Progenitor cell of endocrine pancreas (in vitro differentiated cells): ENCODE data around the gene MOSPD3. TPM values are rescaled to one million over a fixed set of nuclear protein-coding genes. Genes with fewer than 3 reads are reported as not detected.

Source experiments
- DNase-seq: peaks from one replicate; pipeline ENCODE4 v3.0.0; 2021; ENCODE audit warnings: low spot score; ENCODE audit not compliant: unreplicated experiment
- H3K27ac Mint-ChIP-seq: 2 replicates; pipeline ENCODE4 v1.8.0; 2021; ENCODE audit warnings: mild to moderate bottlenecking, moderate library complexity, mixed read lengths
- H3K27me3 Mint-ChIP-seq: 2 replicates; pipeline ENCODE4 v1.8.0; 2021; ENCODE audit warnings: mixed read lengths
- H3K36me3 Mint-ChIP-seq: 2 replicates; pipeline ENCODE4 v1.8.0; 2022; ENCODE audit warnings: mixed read lengths; ENCODE audit not compliant: insufficient read depth
- H3K4me1 Mint-ChIP-seq: 2 replicates; pipeline ENCODE4 v1.8.0; 2021; ENCODE audit warnings: low read depth, mixed read lengths
- H3K4me3 Mint-ChIP-seq: 2 replicates; pipeline ENCODE4 v1.8.0; 2021; ENCODE audit warnings: low read depth, mild to moderate bottlenecking, moderate library complexity, mixed read lengths
- H3K9me3 Mint-ChIP-seq: 2 replicates; pipeline ENCODE4 v1.8.0; 2021; ENCODE audit warnings: low read depth, mixed read lengths
- CTCF ChIP-seq: fragments of 200-600 bp; sonication (generic); IDR thresholded peaks from one replicate; pipeline ENCODE4 v1.5.0; 2021; ENCODE audit warnings: antibody characterized with exemption, mild to moderate bottlenecking; ENCODE audit not compliant: unreplicated experiment
- total RNA-seq: library from RNA; stranded (reverse); gene quantifications from 2 replicates; pipeline ENCODE4 v1.2.1, GENCODE V29; 2021

Gene MOSPD3
- total RNA-seq, 1 donor from 2014 or later, result 27.9 TPM

GRCh38 chr7:100575746-100576383, 36.5 kb upstream of the MOSPD3 start:
- H3K27ac Mint-ChIP-seq, result no peak overlapping the region
- peaks cover 7% of the 10 kb centered on the region for H3K36me3 Mint-ChIP-seq
- H3K27me3 Mint-ChIP-seq, result no peaks in the 10 kb centered on the region
- H3K4me3 Mint-ChIP-seq, result no peak overlapping the region
- H3K9me3 Mint-ChIP-seq, result no peaks in the 10 kb centered on the region
- DNase-seq, result no peak
- H3K4me1 Mint-ChIP-seq, result peaks cover 7% of the 10 kb centered on the region
- no peak for TF ChIP-seq CTCF

- H3K4me3 Mint-ChIP-seq, result no peak overlapping the region
- no peak for DNase-seq
- H3K4me1 Mint-ChIP-seq, result peaks cover 7% of the 10 kb centered on the region
- H3K36me3 Mint-ChIP-seq, result peaks cover 7% of the 10 kb centered on the region
- no peak overlapping the region for H3K27ac Mint-ChIP-seq
- H3K9me3 Mint-ChIP-seq, result no peaks in the 10 kb centered on the region
- TF ChIP-seq CTCF, result no peak
- no peaks in the 10 kb centered on the region for H3K27me3 Mint-ChIP-seq
These were observed 35.9 kb upstream of the MOSPD3 start for GRCh38 chr7:100576384-100576993.

GRCh38 chr7:100577103-100577502, 35.2 kb upstream of the MOSPD3 start:
- peaks cover 7% of the 10 kb centered on the region for H3K36me3 Mint-ChIP-seq

GRCh38 chr7:100577507-100577906, 34.8 kb upstream of the MOSPD3 start:
- H3K4me3 Mint-ChIP-seq, result no peak overlapping the region
- H3K9me3 Mint-ChIP-seq, result no peaks in the 10 kb centered on the region
- no peak for TF ChIP-seq CTCF
- no peak overlapping the region for H3K27ac Mint-ChIP-seq
- H3K36me3 Mint-ChIP-seq, result peaks cover 7% of the 10 kb centered on the region
- DNase-seq, result no peak
- no peaks in the 10 kb centered on the region for H3K4me1 Mint-ChIP-seq
- no peaks in the 10 kb centered on the region for H3K27me3 Mint-ChIP-seq

More at GRCh38 chr7:100577103-100577502, 35.2 kb upstream of the MOSPD3 start:
- DNase-seq, result no peak
- Mint-ChIP-seq H3K9me3 (no peaks in the 10 kb centered on the region), H3K27me3 (no peaks in the 10 kb centered on the region), H3K4me3 (no peak overlapping the region), H3K27ac (no peak overlapping the region), H3K4me1 (peaks cover 1% of the 10 kb centered on the region)
- no peak for TF ChIP-seq CTCF

- no peaks in the 10 kb centered on the region for H3K9me3 Mint-ChIP-seq
- peaks cover 3% of the 10 kb centered on the region for H3K4me1 Mint-ChIP-seq
- H3K27ac Mint-ChIP-seq, result no peak overlapping the region
- no peak overlapping the region for H3K4me3 Mint-ChIP-seq
- DNase-seq, result no peak
- TF ChIP-seq CTCF, result no peak
- no peaks in the 10 kb centered on the region for H3K27me3 Mint-ChIP-seq
- peaks cover 7% of the 10 kb centered on the region for H3K36me3 Mint-ChIP-seq
These were observed 33.8 kb upstream of the MOSPD3 start for GRCh38 chr7:100578246-100579183.
